DMS53 treated with DMSO at 0.1 percent for 48 hours (cell line): Measurements from ENCODE around the gene TSFM.
A peak's percentile ranks its signal among the peaks of the same experiment; 100 is the strongest.

ENCODE experiments used
- DNase-seq: peaks from one replicate; lab custom pipeline; 2025; ENCODE audit not compliant: unreplicated experiment; lab: John Stamatoyannopoulos, UW

TSFM gene

DNA sequence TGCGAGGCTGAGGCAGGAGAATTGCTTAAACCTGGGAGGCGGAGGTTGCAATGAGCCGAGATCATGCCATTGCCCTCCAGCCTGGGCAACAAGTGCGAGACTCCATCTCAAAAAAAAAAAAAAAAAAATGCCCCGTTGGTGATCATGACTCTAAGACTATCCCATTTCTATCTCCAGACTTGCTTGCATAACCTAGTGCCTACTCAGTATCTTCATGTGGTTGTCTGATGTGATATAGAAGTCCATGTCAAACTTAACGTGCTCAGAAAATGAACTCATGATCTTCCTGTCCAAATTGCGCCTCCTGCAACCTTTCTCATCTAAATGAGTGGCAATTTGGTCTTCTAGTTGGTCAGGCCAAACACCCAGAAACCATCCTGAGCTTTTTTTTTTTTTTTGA lies 4.7 kb upstream of the TSFM start:
- no peak for DNase-seq

GRCh38 chr12:57779736-57780135 lies 2.9 kb upstream of the TSFM start:
- no peak for DNase-seq

- DNase-seq: no peak
Measured at GRCh38 chr12:57780284-57780897, 2.2 kb upstream of the TSFM start.

GRCh38 chr12:57781244-57781643 lies 1.3 kb upstream of the TSFM start:
- DNase-seq: no peak

DNA sequence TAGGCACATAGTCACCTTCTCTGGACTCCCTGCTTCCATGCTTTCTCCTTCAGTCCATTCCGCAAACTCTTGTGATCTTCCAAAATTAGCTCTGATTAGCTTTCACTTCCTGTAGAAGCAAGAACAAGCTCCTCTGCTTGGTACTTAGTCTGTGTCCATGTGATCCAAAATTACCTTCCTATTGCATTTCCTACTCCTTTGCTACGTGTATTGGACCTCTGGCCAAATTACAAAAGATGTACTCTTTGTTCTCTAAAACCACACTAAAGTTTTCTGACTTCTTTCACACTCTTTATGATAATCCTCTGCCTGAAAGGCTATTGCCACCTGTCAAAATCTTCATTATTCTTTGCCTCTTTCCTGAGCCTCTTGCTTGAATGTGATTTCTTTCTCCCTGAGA lies 786 bp upstream of the TSFM start:
- no peak for DNase-seq

- DNase-seq: no peak
Measured at GRCh38 chr12:57782243-57782607, 362 bp upstream of the TSFM start.

- DNase-seq: no peak
Measured at GRCh38 chr12:57783466-57783801, 847 bp downstream of the TSFM start.

DNA sequence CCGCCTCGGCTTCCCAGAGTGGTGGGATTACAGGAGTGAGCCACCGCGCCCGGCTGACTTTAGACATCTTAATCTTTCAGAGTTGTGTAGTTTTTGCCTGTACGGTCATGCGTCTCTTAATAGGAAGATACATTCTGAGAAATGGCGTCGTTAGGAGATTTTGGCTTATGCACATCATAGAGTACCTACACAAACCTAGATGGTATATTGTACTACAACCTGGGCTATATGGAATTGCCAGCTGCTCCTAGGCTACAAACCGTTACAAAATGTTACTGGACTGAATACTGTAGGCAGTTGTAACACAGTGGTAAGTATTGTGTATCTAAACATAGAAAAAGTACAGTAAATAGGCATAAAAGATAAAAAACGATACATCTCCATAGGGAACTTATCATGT lies 1.3 kb downstream of the TSFM start:
- no peak for DNase-seq

- DNase-seq: no peak
Measured at GRCh38 chr12:57793920-57794319, 11.3 kb downstream of the TSFM start.

DNA sequence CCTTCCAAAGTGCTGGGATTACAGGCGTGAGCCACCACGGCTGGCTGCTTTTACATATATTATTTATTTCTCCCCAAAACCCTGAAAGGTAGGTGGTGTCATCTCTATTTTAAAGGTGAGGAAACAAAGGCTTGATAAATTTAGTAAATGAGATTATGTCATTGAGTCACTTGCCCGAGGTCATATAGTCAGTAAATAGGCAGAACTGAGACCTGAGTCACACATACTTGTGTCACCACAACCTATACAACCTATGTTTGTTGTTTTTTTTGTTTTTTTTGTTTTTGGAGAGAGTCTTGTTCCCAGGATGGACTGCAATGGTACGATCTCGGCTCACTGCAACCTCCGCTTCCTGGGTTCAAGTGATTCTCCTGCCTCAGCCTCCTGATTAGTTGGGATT lies 12.8 kb downstream of the TSFM start:
- no peak for DNase-seq

GRCh38 chr12:57796996-57797395 lies 14.4 kb downstream of the TSFM start:
- DNase-seq: no peak

DNA sequence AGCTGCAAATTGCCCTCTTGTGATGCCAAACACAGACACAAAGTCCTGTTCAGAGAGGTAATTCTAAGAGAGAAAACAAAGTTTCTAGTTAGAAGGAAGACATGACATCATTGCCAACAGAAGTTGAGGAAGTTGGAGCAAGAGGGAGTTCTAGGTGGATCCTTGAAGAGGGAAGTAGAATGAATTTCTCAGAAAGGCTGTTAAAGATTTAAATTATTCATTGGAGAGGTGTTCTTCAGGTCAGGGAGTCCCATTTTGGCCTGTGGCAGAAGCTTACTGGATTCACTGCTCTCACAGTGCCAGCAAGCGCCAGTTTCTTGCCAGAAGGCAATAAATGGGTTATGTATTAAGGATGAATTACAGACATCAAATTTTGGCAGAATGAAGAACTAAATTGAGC lies 15.3 kb downstream of the TSFM start:
- no peak for DNase-seq

- DNase-seq: no peak
Measured at GRCh38 chr12:57800965-57801364, 18.4 kb downstream of the TSFM start.

DNA sequence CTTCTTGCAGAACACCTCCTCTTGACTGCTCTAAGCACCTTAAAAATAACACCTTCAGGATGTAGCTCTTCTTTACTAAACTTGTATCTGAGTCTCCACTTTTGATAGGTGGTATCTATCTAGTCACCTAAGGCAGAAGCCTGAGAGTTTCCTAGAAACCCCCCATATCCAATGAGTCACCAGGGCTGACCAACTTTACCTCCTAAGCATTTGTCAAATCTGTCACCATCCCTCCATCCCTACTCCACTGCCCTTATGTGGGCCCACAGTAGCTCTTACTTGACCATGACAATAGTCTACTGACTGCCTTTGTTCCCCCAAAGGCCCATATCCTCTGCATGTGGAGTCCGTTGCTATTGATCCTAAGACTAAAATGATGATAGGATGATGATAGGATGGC lies 20.0 kb downstream of the TSFM start:
- no peak for DNase-seq

DNA sequence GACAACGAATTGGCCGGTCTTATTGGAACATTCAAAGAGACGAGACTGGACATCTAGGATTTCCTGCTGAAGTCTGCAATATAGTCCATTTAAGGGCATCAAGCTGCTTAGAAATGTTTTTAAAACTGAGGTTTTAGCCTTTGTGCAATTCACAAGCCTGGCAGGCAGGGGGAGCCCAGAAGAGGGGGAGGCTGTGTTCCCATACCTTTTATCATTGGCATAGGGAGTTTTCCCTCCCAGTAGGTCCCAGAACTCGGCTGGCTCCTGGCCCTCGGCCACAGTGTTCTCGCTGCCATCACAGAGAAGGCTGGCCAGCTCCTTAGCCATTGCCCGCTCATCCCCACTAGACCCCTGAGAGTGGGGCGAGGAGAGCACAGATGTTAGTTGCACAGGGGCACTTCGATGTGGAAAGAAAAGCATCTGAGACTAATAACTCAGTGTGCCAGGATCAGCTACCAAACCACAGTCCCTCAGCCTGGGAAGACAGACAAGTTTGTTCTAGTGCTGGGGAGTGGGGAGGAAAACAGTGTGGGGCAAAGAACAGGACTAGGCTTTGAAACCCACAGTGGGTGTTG lies 20.8 kb downstream of the TSFM start:
- DNase-seq: peak; percentile 48

DNA sequence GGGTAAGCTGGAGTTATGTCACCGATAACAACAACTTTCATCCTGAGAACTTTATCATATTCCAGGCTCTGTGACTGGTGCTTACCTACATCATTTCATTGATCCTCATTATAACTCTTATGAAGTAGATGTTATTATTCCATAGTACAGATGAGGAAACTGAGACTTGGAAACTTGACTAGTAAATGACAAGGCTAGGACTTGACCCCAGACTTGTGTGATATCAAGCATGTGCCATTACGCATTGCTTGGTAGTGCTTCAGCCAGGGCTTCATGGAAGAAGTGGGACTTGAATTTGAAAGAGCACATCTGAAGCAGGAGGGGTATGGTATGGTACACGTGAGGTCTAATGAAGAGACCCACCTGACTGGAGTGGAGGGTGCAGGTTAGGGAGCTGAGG lies 24.1 kb downstream of the TSFM start:
- DNase-seq: no peak

DNA sequence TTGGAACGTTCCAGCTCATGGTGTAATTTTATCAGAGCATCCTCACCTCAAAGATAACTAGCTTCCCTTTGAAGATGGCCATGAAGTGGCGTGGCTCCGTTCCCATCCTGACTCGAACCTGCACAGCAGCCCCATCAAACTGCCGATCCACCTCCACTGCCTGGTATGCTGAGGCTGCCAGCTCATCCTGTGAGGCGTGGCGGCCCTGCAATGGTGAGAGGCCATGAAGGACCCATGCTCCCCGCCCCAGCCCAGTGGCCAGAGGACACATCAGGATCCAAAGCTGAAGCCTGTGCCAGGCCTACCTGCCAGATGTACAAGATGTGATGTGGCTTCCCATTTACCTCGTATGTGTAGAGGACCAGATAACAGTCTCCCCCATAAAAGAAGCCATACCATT lies 24.7 kb downstream of the TSFM start:
- no peak for DNase-seq

- DNase-seq: no peak
Measured at GRCh38 chr12:57808351-57808750, 25.8 kb downstream of the TSFM start.

DNA sequence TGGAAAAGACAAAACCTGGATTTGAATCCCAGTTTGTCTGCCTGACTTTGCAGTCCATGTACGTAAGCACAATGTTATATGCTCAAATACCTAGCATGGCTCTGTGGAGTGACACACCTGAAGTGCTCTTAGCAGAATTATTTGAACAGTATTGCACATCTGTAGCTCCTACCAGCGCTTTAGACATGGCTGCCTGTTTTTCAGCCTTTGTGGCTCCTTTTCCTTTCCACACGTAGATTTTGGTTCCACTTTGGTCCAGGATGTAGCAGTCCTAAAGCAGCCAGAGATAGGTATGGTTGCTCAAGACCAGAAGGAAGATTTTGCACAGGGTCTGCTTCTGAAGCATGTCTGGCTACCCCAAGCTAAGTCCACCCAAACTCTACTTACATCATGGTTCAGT lies 26.8 kb downstream of the TSFM start:
- no peak for DNase-seq

- no peak for DNase-seq
Measured at GRCh38 chr12:57810450-57810849, 27.9 kb downstream of the TSFM start.

DNA sequence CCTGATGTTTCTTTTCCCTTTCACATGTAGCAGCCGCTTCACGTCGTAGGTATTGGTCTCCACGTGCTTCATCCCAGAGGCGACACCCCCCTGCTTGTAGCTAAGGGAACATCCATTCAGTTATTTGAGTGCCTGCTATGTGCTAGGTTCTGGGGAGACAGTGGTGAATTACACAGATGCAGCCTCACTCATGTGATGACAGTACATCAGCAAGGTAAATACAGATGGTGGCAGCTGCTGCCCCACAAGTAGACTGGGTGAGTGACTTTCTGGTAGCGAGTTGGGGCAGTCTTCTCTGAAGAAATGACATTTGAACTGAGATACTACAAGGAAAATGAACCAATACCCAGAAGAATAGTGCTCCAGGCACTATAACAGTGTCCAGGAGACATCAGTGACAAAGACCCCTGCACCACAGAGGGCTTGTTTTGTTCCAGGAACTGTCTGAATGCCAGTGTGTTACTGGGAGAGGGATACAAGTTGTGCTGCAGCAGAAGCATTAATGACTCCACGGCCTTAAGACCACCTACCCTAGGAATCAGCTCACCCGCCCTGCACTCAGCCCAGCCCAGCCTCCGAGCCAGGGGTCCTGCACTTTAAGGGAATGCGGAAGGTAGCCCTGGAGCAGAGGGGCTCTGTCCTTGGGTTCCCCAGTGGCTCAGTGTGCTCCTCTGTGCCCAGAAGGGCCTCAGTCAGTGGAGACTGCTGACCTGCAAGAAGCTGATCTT lies 28.6 kb downstream of the TSFM start:
- peak; percentile 95 for DNase-seq

- DNase-seq: no peak
Measured at GRCh38 chr12:57813111-57813970, 30.8 kb downstream of the TSFM start.
